Progenitor cell of endocrine pancreas (in vitro differentiated cells): ENCODE results near the gene TMEM120B. TPM values are rescaled to one million over a fixed set of nuclear protein-coding genes. Genes with fewer than 3 reads are reported as not detected.
A peak's percentile ranks its signal among the peaks of the same experiment; 100 is the strongest.

ENCODE experiments used
- DNase-seq: peaks from one replicate; pipeline ENCODE4 v3.0.0; 2021; ENCODE audit warnings: low spot score; ENCODE audit not compliant: unreplicated experiment
- H3K27ac Mint-ChIP-seq: 2 replicates; pipeline ENCODE4 v1.8.0; 2021; ENCODE audit warnings: mild to moderate bottlenecking, moderate library complexity, mixed read lengths
- H3K27me3 Mint-ChIP-seq: 2 replicates; pipeline ENCODE4 v1.8.0; 2021; ENCODE audit warnings: mixed read lengths
- H3K36me3 Mint-ChIP-seq: 2 replicates; pipeline ENCODE4 v1.8.0; 2022; ENCODE audit warnings: mixed read lengths; ENCODE audit not compliant: insufficient read depth
- H3K4me1 Mint-ChIP-seq: 2 replicates; pipeline ENCODE4 v1.8.0; 2021; ENCODE audit warnings: low read depth, mixed read lengths
- H3K4me3 Mint-ChIP-seq: 2 replicates; pipeline ENCODE4 v1.8.0; 2021; ENCODE audit warnings: low read depth, mild to moderate bottlenecking, moderate library complexity, mixed read lengths
- H3K9me3 Mint-ChIP-seq: 2 replicates; pipeline ENCODE4 v1.8.0; 2021; ENCODE audit warnings: low read depth, mixed read lengths
- CTCF ChIP-seq: fragments of 200-600 bp; sonication (generic); IDR thresholded peaks from one replicate; pipeline ENCODE4 v1.5.0; 2021; ENCODE audit warnings: antibody characterized with exemption, mild to moderate bottlenecking; ENCODE audit not compliant: unreplicated experiment
- total RNA-seq: library from RNA; stranded (reverse); gene quantifications from 2 replicates; pipeline ENCODE4 v1.2.1, GENCODE V29; 2021

Gene TMEM120B
- total RNA-seq, 1 donor from 2014 or later, result 16.1 TPM

GRCh38 chr12:121769831-121770301 lies 57.3 kb downstream of the TMEM120B start:
- no peak for DNase-seq
- TF ChIP-seq CTCF, result no peak
- Mint-ChIP-seq H3K9me3 (no peaks in the 10 kb centered on the region), H3K4me1 (peaks cover 3% of the 10 kb centered on the region), H3K36me3 (no peaks in the 10 kb centered on the region), H3K27me3 (no peaks in the 10 kb centered on the region), H3K4me3 (no peak overlapping the region), H3K27ac (no peak overlapping the region)

- no peak overlapping the region for H3K27ac Mint-ChIP-seq
- TF ChIP-seq CTCF, result no peak
- no peak overlapping the region for H3K4me3 Mint-ChIP-seq
- no peaks in the 10 kb centered on the region for H3K9me3 Mint-ChIP-seq
- no peak for DNase-seq
- no peaks in the 10 kb centered on the region for H3K27me3 Mint-ChIP-seq
- H3K36me3 Mint-ChIP-seq, result no peaks in the 10 kb centered on the region
- H3K4me1 Mint-ChIP-seq, result peaks cover 3% of the 10 kb centered on the region
Measured at GRCh38 chr12:121770388-121770787, 57.8 kb downstream of the TMEM120B start.

- Mint-ChIP-seq H3K27me3 (no peaks in the 10 kb centered on the region), H3K4me3 (no peak overlapping the region), H3K4me1 (peaks cover 3% of the 10 kb centered on the region), H3K27ac (no peak overlapping the region), H3K9me3 (no peaks in the 10 kb centered on the region), H3K36me3 (no peaks in the 10 kb centered on the region)
- no peak for DNase-seq
- TF ChIP-seq CTCF, result no peak
Measured at GRCh38 chr12:121770813-121771625, 58.5 kb downstream of the TMEM120B start.

- no peaks in the 10 kb centered on the region for H3K36me3 Mint-ChIP-seq
- H3K9me3 Mint-ChIP-seq, result no peaks in the 10 kb centered on the region
- peaks cover 3% of the 10 kb centered on the region for H3K4me1 Mint-ChIP-seq
- peak overlapping the region; percentile 79 for H3K27ac Mint-ChIP-seq
- peak; percentile 66 for DNase-seq
- peak; percentile 88 for TF ChIP-seq CTCF
- H3K27me3 Mint-ChIP-seq, result no peaks in the 10 kb centered on the region
- no peak overlapping the region for H3K4me3 Mint-ChIP-seq
Measured at GRCh38 chr12:121773011-121773777, 60.6 kb downstream of the TMEM120B start.

GRCh38 chr12:121774968-121775474 lies 62.5 kb downstream of the TMEM120B start:
- Mint-ChIP-seq H3K27me3 (no peaks in the 10 kb centered on the region), H3K4me3 (no peak overlapping the region), H3K9me3 (no peaks in the 10 kb centered on the region), H3K27ac (no peak overlapping the region), H3K36me3 (no peaks in the 10 kb centered on the region), H3K4me1 (peaks cover 3% of the 10 kb centered on the region)
- DNase-seq, result no peak
- TF ChIP-seq CTCF, result no peak
